Tibial nerve (tissue), 4 donors: Measurements from ENCODE around the gene OTUD1. TPM values are rescaled to one million over a fixed set of nuclear protein-coding genes. Genes with fewer than 3 reads are reported as not detected.

Experiments used
- DNase-seq, 2 donors: peaks; one replicate each; pipeline ENCODE4 v3.0.0-alpha.2; 2019; ENCODE audit warnings: low spot score in 2 of 2
- H3K27ac ChIP-seq, 4 donors: fragments of 200-600 bp; sonication (generic) in 3 of 4; one replicate each; pipeline ENCODE4 v1.5.1; 2017 to 2019; ENCODE audit warnings: mild to moderate bottlenecking in 1 of 4
- H3K27me3 ChIP-seq, 2 donors: fragments of 200-600 bp; sonication (generic) in 1 of 2; one replicate each; pipeline versions ENCODE4 v1.5.1 to v1.6.0; 2017 to 2019
- H3K36me3 ChIP-seq, 3 donors: fragments of 200-600 bp; sonication (generic); one replicate each; pipeline ENCODE4 v1.5.1; 2018 to 2019
- H3K4me1 ChIP-seq, 4 donors: fragments of 200-600 bp; sonication (generic) in 3 of 4; one replicate each; pipeline ENCODE4 v1.5.1; 2017 to 2019
- H3K4me3 ChIP-seq, 4 donors: fragments of 200-600 bp; sonication (generic) in 3 of 4; one replicate each; pipeline ENCODE4 v1.5.1; 2017 to 2019; ENCODE audit warnings: mild to moderate bottlenecking in 1 of 4, moderate library complexity in 1 of 4
- H3K9me3 ChIP-seq, 4 donors: fragments of 200-600 bp; sonication (generic) in 3 of 4; one replicate each; pipeline ENCODE4 v1.5.1; 2017 to 2019
- EP300 ChIP-seq, 2 donors: sonication (generic); formaldehyde crosslinking; IDR thresholded peaks; one replicate each; pipeline ENCODE4 v1.6.1; 2017; ENCODE audit warnings: antibody characterized with exemption in 2 of 2, mild to moderate bottlenecking in 1 of 2
- POLR2A ChIP-seq, 2 donors: fragments of 450-650 bp; IDR thresholded peaks; one replicate each; pipeline ENCODE4 v1.6.1; 2017; ENCODE audit warnings: antibody characterized with exemption in 2 of 2, mild to moderate bottlenecking in 2 of 2, moderate library complexity in 2 of 2
- WGBS, 2 donors: methylation state at CpG; one replicate each; pipeline ENCODE4 v1.1.5; 2018; 5-methylcytosine and 5-hydroxymethylcytosine counted together
- total RNA-seq, 4 donors: library from RNA; depleted of rRNA; stranded (reverse); fragments of >200 nt; gene quantifications; one replicate each; pipeline ENCODE4 v1.1.0, GENCODE V29; 2016
- TF ChIP-seq, protein P1 (sequence below), 5 experiments: fragments of 200-600 bp in 3 of 5; fragments of 450-650 bp in 2 of 5; sonication (generic) in 3 of 5; IDR thresholded peaks; one replicate each; pipeline ENCODE4 v1.5.1; 2016 to 2019; ENCODE audit warnings: antibody characterized with exemption in 5 of 5, mild to moderate bottlenecking in 3 of 5, moderate library complexity in 2 of 5

OTUD1 gene
- total RNA-seq, 4 donors from 2014 or later: 12.1 to 18.6 (median 15.9) TPM

DNA sequence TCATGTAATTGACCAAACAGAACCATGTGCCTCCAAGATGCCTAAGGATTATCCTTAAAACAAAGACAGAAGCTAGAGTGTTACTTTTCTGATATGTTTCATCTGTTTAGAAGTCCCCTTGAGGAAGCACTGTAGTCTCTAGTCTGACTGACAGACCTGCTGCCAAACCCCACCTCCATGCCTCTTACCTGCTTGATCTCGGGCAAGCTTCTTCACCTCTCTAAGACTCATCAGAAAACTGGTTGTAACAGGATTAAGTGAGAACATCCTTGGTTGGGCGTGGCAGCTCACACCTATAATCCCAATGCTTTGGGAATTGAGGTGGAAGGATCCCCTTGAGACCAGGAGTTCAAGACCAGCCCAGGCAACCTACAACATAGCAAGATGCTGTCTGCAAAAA is 42.2 kb upstream of the OTUD1 start:
- TF ChIP-seq, protein P1, sequence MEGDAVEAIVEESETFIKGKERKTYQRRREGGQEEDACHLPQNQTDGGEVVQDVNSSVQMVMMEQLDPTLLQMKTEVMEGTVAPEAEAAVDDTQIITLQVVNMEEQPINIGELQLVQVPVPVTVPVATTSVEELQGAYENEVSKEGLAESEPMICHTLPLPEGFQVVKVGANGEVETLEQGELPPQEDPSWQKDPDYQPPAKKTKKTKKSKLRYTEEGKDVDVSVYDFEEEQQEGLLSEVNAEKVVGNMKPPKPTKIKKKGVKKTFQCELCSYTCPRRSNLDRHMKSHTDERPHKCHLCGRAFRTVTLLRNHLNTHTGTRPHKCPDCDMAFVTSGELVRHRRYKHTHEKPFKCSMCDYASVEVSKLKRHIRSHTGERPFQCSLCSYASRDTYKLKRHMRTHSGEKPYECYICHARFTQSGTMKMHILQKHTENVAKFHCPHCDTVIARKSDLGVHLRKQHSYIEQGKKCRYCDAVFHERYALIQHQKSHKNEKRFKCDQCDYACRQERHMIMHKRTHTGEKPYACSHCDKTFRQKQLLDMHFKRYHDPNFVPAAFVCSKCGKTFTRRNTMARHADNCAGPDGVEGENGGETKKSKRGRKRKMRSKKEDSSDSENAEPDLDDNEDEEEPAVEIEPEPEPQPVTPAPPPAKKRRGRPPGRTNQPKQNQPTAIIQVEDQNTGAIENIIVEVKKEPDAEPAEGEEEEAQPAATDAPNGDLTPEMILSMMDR (IDR thresholded peaks at IDR 0.05): no peak
- no peak for TF ChIP-seq POLR2A (IDR thresholded peaks at IDR 0.05)
- no peak for TF ChIP-seq EP300 (IDR thresholded peaks at IDR 0.05)
- Histone ChIP-seq H3K4me1 (no peaks in the 10 kb centered on the region), H3K9me3 (no peaks in the 10 kb centered on the region), H3K4me3 (no peak overlapping the region), H3K27me3 (no peaks in the 10 kb centered on the region), H3K36me3 (no peaks in the 10 kb centered on the region), H3K27ac (no peak overlapping the region)
- WGBS, 2 donors: 94 to 95% methylated on average over 2 of the region's 2 CpGs
- DNase-seq: no peak

GRCh38 chr10:23399701-23400144 is 39.2 kb upstream of the OTUD1 start:
- no peak overlapping the region for H3K27ac ChIP-seq
- WGBS, 2 donors: 82 to 84% methylated on average over 7 of the region's 7 CpGs

GRCh38 chr10:23402856-23403255 is 36.0 kb upstream of the OTUD1 start:
- Histone ChIP-seq H3K4me3 (no peak overlapping the region), H3K27me3 (no peaks in the 10 kb centered on the region), H3K27ac (no peak overlapping the region), H3K9me3 (no peaks in the 10 kb centered on the region), H3K36me3 (no peaks in the 10 kb centered on the region), H3K4me1 (no peaks in the 10 kb centered on the region)
- TF ChIP-seq POLR2A (IDR thresholded peaks at IDR 0.05) (no peak), EP300 (IDR thresholded peaks at IDR 0.05) (no peak)
- TF ChIP-seq, protein P1 (IDR thresholded peaks at IDR 0.05): no peak
- no peak for DNase-seq
- WGBS, 2 donors: 61 to 63% methylated on average over 2 of the region's 2 CpGs

More at GRCh38 chr10:23399701-23400144, 39.2 kb upstream of the OTUD1 start:
- TF ChIP-seq, protein P1 (IDR thresholded peaks at IDR 0.05): no peak
- TF ChIP-seq POLR2A (IDR thresholded peaks at IDR 0.05) (no peak), EP300 (IDR thresholded peaks at IDR 0.05) (no peak)
- Histone ChIP-seq H3K4me3 (no peak overlapping the region), H3K4me1 (no peaks in the 10 kb centered on the region), H3K36me3 (no peaks in the 10 kb centered on the region), H3K9me3 (no peaks in the 10 kb centered on the region), H3K27me3 (no peaks in the 10 kb centered on the region)
- DNase-seq: no peak

GRCh38 chr10:23403278-23403677 is 35.6 kb upstream of the OTUD1 start:
- H3K27ac ChIP-seq: no peak overlapping the region
- H3K4me3 ChIP-seq: no peak overlapping the region
- no peak for DNase-seq
- H3K9me3 ChIP-seq: no peaks in the 10 kb centered on the region
- no peaks in the 10 kb centered on the region for H3K36me3 ChIP-seq
- no peaks in the 10 kb centered on the region for H3K27me3 ChIP-seq
- WGBS, 2 donors: 76 to 78% methylated on average over 1 of the region's 1 CpG
- TF ChIP-seq, protein P1 (IDR thresholded peaks at IDR 0.05): no peak
- no peak for TF ChIP-seq EP300 (IDR thresholded peaks at IDR 0.05)
- TF ChIP-seq POLR2A (IDR thresholded peaks at IDR 0.05): no peak
- H3K4me1 ChIP-seq: no peaks in the 10 kb centered on the region

- WGBS, 2 donors: 73 to 84% methylated on average over 3 of the region's 3 CpGs
- no peak for TF ChIP-seq EP300 (IDR thresholded peaks at IDR 0.05)
- TF ChIP-seq, protein P1 (IDR thresholded peaks at IDR 0.05): no peak
- TF ChIP-seq POLR2A (IDR thresholded peaks at IDR 0.05): no peak
- H3K4me3 ChIP-seq: no peak overlapping the region
Observed at GRCh38 chr10:23403719-23404118, 35.2 kb upstream of the OTUD1 start.

More at GRCh38 chr10:23403719-23404118, 35.2 kb upstream of the OTUD1 start:
- no peaks in the 10 kb centered on the region for H3K9me3 ChIP-seq
- H3K27ac ChIP-seq: no peak overlapping the region
- H3K4me1 ChIP-seq: no peaks in the 10 kb centered on the region
- no peaks in the 10 kb centered on the region for H3K27me3 ChIP-seq
- H3K36me3 ChIP-seq: no peaks in the 10 kb centered on the region
- no peak for DNase-seq
